Measurements from ENCODE around the gene TTLL6.

The TTLL6 gene

DNA sequence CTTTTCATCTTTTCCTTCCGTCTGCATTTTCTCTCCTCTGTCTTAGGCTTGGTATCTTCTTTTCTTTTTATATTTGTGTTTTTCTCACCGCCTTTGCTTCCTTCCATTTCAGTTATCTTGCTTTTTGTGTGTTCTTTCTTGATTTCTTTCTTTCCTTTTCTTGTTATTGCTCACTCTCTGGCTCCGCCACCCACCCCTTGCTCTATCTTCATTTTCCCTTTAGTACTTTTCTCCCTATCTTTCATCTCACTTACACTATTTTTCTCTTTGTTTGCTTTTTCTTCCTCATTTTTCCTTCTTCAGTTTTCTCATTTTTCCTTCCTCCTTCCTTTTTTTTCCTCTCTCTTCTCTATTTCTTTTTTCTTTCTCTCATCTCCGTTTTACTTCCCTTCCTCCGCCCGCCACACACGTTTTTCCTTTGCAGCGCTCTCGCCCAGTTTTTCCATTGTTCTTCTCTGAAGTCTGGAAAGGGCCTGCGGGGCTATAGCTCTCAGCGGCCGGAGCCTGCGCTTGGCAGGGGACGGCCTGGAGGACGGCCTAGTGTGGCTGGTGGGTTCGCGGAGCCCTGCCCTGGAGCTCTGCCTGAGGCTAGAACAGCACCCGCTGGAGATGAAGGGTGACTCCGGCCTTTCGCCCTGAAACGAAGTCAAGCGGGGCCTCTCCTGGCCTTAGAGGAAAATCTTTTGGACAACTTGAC lies 83.2 kb downstream of the TTLL6 start:
- no peak overlapping the region for H3K4me3 ChIP-seq (ENCODE audit: control insufficient read depth, low read depth, low read length)
- DNase-seq (ENCODE audit: low read depth), result no peak
- TF ChIP-seq, protein P1, sequence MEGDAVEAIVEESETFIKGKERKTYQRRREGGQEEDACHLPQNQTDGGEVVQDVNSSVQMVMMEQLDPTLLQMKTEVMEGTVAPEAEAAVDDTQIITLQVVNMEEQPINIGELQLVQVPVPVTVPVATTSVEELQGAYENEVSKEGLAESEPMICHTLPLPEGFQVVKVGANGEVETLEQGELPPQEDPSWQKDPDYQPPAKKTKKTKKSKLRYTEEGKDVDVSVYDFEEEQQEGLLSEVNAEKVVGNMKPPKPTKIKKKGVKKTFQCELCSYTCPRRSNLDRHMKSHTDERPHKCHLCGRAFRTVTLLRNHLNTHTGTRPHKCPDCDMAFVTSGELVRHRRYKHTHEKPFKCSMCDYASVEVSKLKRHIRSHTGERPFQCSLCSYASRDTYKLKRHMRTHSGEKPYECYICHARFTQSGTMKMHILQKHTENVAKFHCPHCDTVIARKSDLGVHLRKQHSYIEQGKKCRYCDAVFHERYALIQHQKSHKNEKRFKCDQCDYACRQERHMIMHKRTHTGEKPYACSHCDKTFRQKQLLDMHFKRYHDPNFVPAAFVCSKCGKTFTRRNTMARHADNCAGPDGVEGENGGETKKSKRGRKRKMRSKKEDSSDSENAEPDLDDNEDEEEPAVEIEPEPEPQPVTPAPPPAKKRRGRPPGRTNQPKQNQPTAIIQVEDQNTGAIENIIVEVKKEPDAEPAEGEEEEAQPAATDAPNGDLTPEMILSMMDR (conservative IDR thresholded peaks at IDR 0.05; ENCODE audit: control insufficient read depth, insufficient read depth, low read depth, low read length), result no peak

DNA sequence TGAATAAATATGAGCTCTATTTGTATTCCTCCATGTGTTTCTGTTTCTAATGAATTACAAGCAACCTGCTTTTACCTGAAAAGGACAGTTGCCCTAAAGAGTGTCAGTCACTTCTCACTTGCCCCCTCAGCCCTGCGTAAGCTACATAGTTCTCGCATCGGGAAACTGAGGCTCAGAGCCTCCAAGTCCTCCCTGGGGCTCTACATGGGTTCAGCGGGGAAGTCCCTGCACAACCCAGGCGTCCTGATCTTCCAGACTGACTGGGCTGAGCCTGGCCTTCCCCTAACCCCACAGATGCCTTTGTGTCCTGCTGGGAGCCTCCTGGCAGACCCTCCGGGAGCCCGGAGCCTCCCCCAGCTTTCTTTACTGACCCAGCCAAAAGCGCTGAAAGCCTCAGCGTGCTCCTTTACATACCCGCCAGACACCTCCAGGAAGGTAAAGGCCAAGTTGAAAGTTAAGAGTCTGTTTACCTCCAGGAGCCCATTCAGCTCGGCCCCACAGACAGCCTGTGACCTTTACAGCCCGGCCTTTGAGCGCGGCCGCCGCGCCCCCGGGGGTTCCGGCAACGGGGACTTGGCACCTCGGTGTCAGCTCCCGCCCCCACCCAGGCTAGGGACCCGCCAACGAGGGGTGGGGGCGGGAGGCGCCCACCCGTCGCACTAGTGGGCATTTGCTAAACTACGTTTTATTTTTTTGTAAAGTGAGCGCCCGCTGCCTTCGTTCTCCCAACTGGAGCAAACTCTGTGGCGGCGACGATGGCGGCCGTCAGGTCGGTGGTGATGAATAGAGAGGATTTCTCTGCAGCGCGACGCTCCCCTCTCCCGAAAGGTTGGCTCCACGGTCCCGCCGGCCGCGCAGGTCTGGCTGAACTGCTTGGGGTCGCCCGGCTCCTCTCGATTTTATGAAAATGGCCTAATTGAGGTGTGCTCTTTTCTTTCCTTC lies 84.1 kb downstream of the TTLL6 start:
- no peak overlapping the region for H3K4me3 ChIP-seq (ENCODE audit: control insufficient read depth, low read depth, low read length)
- DNase-seq (ENCODE audit: low read depth), result no peak
- TF ChIP-seq, protein P1 (conservative IDR thresholded peaks at IDR 0.05; ENCODE audit: control insufficient read depth, insufficient read depth, low read depth, low read length), result no peak

DNA sequence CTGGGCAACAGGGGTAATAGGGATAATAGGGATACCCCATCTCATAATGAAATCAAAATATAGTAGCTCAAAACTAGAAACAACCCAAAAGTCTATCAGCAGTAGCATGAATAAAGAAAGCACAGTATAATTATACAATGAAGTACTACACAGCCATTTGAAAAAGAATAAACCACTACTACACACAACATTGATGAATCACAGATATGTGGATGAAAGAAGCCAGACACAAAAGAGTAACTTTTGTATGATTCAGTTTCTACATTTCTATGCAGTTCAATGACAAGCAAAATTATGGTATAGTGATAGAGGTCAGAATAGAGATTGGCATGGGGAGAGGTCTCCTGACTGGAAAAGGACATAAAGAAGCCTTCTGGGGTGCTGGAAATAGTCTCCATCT lies 85.7 kb downstream of the TTLL6 start:
- TF ChIP-seq, protein P1 (conservative IDR thresholded peaks at IDR 0.05; ENCODE audit: control insufficient read depth, insufficient read depth, low read depth, low read length), result no peak
- no peak overlapping the region for H3K4me3 ChIP-seq (ENCODE audit: control insufficient read depth, low read depth, low read length)
- no peak for DNase-seq (ENCODE audit: low read depth)

DNA sequence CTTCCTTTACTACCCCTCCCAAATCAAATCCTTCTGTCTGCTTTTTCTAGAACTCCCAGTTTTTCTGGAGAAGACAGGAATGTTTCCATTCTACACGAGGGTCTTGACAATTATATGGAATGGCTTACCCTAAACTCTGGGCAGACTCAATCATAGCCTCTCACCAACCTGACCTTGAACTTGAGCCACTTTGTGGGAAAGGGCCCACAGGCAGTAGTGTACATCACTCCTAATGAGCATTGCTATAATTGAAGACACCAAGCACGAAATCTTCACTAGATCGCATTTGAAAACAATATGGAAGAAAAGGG lies 86.8 kb downstream of the TTLL6 start:
- TF ChIP-seq, protein P1 (conservative IDR thresholded peaks at IDR 0.05; ENCODE audit: control insufficient read depth, insufficient read depth, low read depth, low read length), result no peak
- DNase-seq (ENCODE audit: low read depth), result no peak

DNA sequence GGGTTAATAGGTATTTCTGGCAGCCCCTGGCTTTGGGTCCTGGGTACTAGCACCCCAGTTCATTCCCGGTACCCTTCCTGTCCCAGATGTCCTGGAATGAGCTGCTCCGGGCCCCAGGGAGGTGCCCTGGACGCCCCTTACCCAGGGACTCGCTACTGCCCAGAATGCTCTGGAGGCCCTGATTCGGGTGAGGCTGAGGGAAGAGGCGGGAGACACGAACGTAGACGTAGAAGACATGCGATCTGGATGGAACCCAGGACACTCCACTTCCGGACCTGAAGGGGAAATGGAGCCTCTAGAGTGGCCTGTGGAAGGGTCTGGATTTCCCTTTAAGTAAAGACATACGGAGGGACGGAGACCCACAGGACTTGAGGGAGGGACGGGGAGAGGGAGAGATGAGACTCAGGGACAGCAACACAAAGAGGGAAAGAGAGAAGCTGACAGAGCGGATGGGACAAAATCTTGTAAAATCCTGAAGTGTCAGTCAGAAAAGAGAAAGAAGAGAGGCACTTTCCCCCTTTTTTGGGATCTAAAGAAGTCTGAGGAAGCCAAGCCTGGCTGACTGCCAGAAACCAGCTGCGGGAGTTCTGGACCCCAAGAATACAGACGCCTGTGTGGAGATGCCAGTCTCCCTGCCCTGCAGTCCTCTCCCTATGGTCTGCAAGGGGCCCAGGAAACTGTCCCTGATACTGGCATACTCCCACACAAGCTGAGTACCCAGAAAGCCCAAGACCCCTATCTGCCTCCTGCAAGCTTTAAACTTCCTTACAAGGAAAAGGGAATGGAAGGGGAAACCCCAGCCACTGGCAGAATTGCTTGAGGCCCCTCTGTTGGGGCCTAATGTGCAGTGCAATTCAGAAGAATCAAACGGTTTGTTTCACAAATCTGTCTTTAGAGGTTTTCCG lies 87.4 kb downstream of the TTLL6 start:
- no peak for DNase-seq (ENCODE audit: low read depth)
- TF ChIP-seq, protein P1 (conservative IDR thresholded peaks at IDR 0.05; ENCODE audit: control insufficient read depth, insufficient read depth, low read depth, low read length), result no peak
- H3K4me3 ChIP-seq (ENCODE audit: control insufficient read depth, low read depth, low read length), result no peak overlapping the region

More for the DNA sequence above, 86.8 kb downstream of the TTLL6 start:
- H3K4me3 ChIP-seq (ENCODE audit: control insufficient read depth, low read depth, low read length), result no peak overlapping the region

Data from fibroblast of mammary gland (primary cell).